Glutamatergic neuron (in vitro differentiated cells): ENCODE measurements around the gene MIA. TPM values are rescaled to one million over a fixed set of nuclear protein-coding genes. Genes with fewer than 3 reads are reported as not detected.
"Not testable (repeated sequence)": the region's sequence is repeated elsewhere in the genome, so short reads cannot be mapped to it uniquely, and the experiment has no call there.

Source experiments
- DNase-seq: peaks from one replicate; pipeline ENCODE4 v3.0.0; 2022
- H3K27ac Mint-ChIP-seq: one replicate; pipeline ENCODE4 v1.8.0; 2020; ENCODE audit warnings: mild to moderate bottlenecking, mixed read lengths, inconsistent platforms; ENCODE audit not compliant: unreplicated experiment
- H3K27me3 Mint-ChIP-seq: one replicate; pipeline ENCODE4 v1.8.0; 2020; ENCODE audit warnings: mild to moderate bottlenecking, moderate library complexity, mixed read lengths, inconsistent platforms; ENCODE audit not compliant: unreplicated experiment
- H3K36me3 Mint-ChIP-seq: one replicate; pipeline ENCODE4 v1.8.0; 2020; ENCODE audit warnings: mild to moderate bottlenecking, mixed read lengths, inconsistent platforms; ENCODE audit not compliant: unreplicated experiment
- H3K4me1 Mint-ChIP-seq: one replicate; pipeline ENCODE4 v1.8.0; 2020; ENCODE audit warnings: mild to moderate bottlenecking, low read depth, mixed read lengths, inconsistent platforms; ENCODE audit not compliant: unreplicated experiment
- H3K4me3 Mint-ChIP-seq: one replicate; pipeline ENCODE4 v1.8.0; 2020; ENCODE audit warnings: mild to moderate bottlenecking, mixed read lengths, inconsistent platforms; ENCODE audit not compliant: unreplicated experiment
- H3K9me3 Mint-ChIP-seq: one replicate; pipeline ENCODE4 v1.8.0; 2020; ENCODE audit warnings: mild to moderate bottlenecking, moderate library complexity, mixed read lengths, inconsistent platforms; ENCODE audit not compliant: unreplicated experiment
- CTCF ChIP-seq: fragments of 200-600 bp; sonication (generic); IDR thresholded peaks from one replicate; pipeline ENCODE4 v1.5.0; 2021; ENCODE audit not compliant: partially characterized antibody, unreplicated experiment
- total RNA-seq: library from RNA; stranded (reverse); fragmentation: NEBNext Ultra II Directional; extraction: Animal tissue kit (Norgen Biotek cat#: 25700); gene quantifications from one replicate; pipeline ENCODE4 v1.2.1, GENCODE V29; 2021; ENCODE audit not compliant: unreplicated experiment

Gene MIA
- total RNA-seq, 1 donor from 2014 or later: not detected

GRCh38 chr19:40783711-40784110, 8.4 kb downstream of the MIA start:
- Mint-ChIP-seq H3K36me3 (no peaks in the 10 kb centered on the region), H3K4me1 (peaks cover 2% of the 10 kb centered on the region), H3K9me3 (peaks cover 4% of the 10 kb centered on the region), H3K27ac (no peak overlapping the region), H3K27me3 (peaks cover 5% of the 10 kb centered on the region), H3K4me3 (no peak overlapping the region)
- TF ChIP-seq CTCF: no peak
- no peak for DNase-seq

DNA sequence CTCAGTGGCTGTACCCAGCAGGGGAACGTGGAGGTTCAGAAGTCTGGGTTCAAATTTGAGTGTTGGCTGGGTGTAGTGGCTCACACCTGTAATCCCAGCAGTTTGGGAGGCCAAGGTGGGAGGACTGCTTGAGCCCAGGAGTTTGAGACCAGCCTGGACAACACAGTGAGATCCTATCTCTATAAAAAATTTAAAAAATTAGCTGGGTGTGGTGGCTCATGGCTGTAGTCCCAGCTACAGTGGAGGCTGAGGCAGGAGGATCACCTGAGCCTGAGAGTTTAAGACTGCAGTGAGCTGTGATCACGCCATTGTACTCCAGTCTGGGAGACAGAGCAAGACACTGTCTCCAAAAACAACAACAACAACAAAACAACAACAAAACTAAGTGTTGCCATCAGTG, 8.8 kb downstream of the MIA start:
- not testable (repeated sequence) for H3K27ac Mint-ChIP-seq, H3K9me3 Mint-ChIP-seq, DNase-seq, H3K27me3 Mint-ChIP-seq, H3K4me3 Mint-ChIP-seq, H3K36me3 Mint-ChIP-seq, H3K4me1 Mint-ChIP-seq

DNA sequence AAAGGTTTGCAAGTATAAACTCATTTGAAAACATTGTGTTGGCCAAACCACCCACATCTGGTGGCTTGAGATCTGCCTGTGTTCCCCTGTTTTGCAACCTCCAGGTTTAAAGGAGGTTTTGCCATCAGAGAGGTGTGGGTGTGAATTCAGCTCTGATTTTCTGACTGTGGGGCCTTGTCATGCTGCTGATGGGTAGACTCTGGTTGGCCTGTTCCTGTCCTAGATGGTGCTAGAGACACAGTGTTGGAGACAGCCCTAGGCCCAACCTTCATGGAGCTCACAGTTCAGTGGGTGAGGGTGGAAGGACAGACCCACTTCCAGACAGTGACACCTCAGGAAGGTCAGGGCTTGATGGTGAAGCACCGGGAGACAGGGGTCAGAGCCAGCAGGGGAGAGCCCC, 10.2 kb downstream of the MIA start:
- H3K27ac Mint-ChIP-seq: no peak overlapping the region
- H3K36me3 Mint-ChIP-seq: no peaks in the 10 kb centered on the region
- H3K9me3 Mint-ChIP-seq: peaks cover 3% of the 10 kb centered on the region
- H3K4me3 Mint-ChIP-seq: no peak overlapping the region
- no peak for TF ChIP-seq CTCF
- no peaks in the 10 kb centered on the region for H3K4me1 Mint-ChIP-seq
- H3K27me3 Mint-ChIP-seq: peaks cover 5% of the 10 kb centered on the region
- no peak for DNase-seq

- H3K27me3 Mint-ChIP-seq: peaks cover 5% of the 10 kb centered on the region
- H3K4me3 Mint-ChIP-seq: no peak overlapping the region
- H3K36me3 Mint-ChIP-seq: no peaks in the 10 kb centered on the region
- no peaks in the 10 kb centered on the region for H3K4me1 Mint-ChIP-seq
- peaks cover 2% of the 10 kb centered on the region for H3K9me3 Mint-ChIP-seq
- DNase-seq: no peak
- H3K27ac Mint-ChIP-seq: no peak overlapping the region
- no peak for TF ChIP-seq CTCF
Observed at GRCh38 chr19:40786060-40787037, 11.0 kb downstream of the MIA start.

DNA sequence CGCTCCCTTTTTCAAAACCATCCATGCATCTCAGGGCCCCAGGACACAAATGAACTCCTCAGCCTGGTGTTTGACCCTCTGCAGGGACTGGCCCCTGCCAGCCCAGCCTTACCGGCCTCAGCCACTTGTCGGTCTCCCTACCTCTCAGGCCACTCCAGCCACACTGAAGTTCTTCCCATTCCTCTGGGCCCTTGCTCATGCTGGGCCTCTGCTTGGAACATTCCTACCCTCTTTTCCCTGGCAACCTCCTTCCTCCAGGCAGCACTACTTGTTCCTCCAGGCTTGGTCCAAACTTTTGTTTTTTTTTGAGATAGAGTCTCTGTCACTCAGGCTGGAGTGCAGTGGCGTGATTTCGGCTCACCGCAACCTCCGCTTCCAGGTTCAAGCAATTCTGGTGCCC, 16.0 kb downstream of the MIA start:
- Mint-ChIP-seq H3K4me3 (no peak overlapping the region), H3K36me3 (no peaks in the 10 kb centered on the region), H3K9me3 (peaks cover 2% of the 10 kb centered on the region), H3K27ac (no peak overlapping the region), H3K27me3 (peaks cover 4% of the 10 kb centered on the region), H3K4me1 (no peaks in the 10 kb centered on the region)
- no peak for TF ChIP-seq CTCF
- no peak for DNase-seq
